Chondrocyte (in vitro differentiated cells): ENCODE data around the gene FH. TPM values are rescaled to one million over a fixed set of nuclear protein-coding genes. Genes with fewer than 3 reads are reported as not detected.

Source experiments
- DNase-seq: peaks from one replicate; pipeline ENCODE4 v3.0.0; 2021; ENCODE audit warnings: mixed read lengths, low spot score
- H3K27ac Mint-ChIP-seq: one replicate; pipeline ENCODE4 v1.8.0; 2021; ENCODE audit warnings: mild to moderate bottlenecking, moderate library complexity, mixed read lengths; ENCODE audit not compliant: unreplicated experiment
- H3K27me3 Mint-ChIP-seq: 2 replicates; pipeline ENCODE4 v1.8.0; 2021; ENCODE audit warnings: low read depth, mixed read lengths
- H3K36me3 Mint-ChIP-seq: 2 replicates; pipeline ENCODE4 v1.8.0; 2021; ENCODE audit warnings: low read depth, mixed read lengths
- H3K4me1 Mint-ChIP-seq: 2 replicates; pipeline ENCODE4 v1.8.0; 2021; ENCODE audit warnings: low read depth, mild to moderate bottlenecking, mixed read lengths
- H3K4me3 Mint-ChIP-seq: one replicate; pipeline ENCODE4 v1.8.0; 2021; ENCODE audit warnings: mild to moderate bottlenecking, moderate library complexity, mixed read lengths; ENCODE audit not compliant: unreplicated experiment
- H3K9me3 Mint-ChIP-seq: 2 replicates; pipeline ENCODE4 v1.8.0; 2021; ENCODE audit warnings: low read depth, mixed read lengths
- total RNA-seq: library from RNA; stranded (reverse); gene quantifications from 3 replicates; pipeline ENCODE4 v1.2.1, GENCODE V29; 2021
- TF ChIP-seq, protein P1 (sequence below): fragments of 200-600 bp; sonication (generic); IDR thresholded peaks from 2 replicates; pipeline ENCODE4 v1.5.0; 2021; ENCODE audit warnings: antibody characterized with exemption, mild to moderate bottlenecking, moderate library complexity

The FH gene
- total RNA-seq, 1 donor from 2014 or later = 57.9 TPM

- H3K4me1 Mint-ChIP-seq = peaks cover 25% of the 10 kb centered on the region
- H3K36me3 Mint-ChIP-seq = peaks cover 6% of the 10 kb centered on the region
- no peak overlapping the region for H3K4me3 Mint-ChIP-seq
- H3K9me3 Mint-ChIP-seq = no peaks in the 10 kb centered on the region
- no peak overlapping the region for H3K27ac Mint-ChIP-seq
- DNase-seq = no peak
- TF ChIP-seq, protein P1, sequence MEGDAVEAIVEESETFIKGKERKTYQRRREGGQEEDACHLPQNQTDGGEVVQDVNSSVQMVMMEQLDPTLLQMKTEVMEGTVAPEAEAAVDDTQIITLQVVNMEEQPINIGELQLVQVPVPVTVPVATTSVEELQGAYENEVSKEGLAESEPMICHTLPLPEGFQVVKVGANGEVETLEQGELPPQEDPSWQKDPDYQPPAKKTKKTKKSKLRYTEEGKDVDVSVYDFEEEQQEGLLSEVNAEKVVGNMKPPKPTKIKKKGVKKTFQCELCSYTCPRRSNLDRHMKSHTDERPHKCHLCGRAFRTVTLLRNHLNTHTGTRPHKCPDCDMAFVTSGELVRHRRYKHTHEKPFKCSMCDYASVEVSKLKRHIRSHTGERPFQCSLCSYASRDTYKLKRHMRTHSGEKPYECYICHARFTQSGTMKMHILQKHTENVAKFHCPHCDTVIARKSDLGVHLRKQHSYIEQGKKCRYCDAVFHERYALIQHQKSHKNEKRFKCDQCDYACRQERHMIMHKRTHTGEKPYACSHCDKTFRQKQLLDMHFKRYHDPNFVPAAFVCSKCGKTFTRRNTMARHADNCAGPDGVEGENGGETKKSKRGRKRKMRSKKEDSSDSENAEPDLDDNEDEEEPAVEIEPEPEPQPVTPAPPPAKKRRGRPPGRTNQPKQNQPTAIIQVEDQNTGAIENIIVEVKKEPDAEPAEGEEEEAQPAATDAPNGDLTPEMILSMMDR = no peak
- peaks cover 26% of the 10 kb centered on the region for H3K27me3 Mint-ChIP-seq
Observed at GRCh38 chr1:241520080-241520465, 518 bp upstream of the FH start.

- Mint-ChIP-seq H3K36me3 (peaks cover 6% of the 10 kb centered on the region), H3K27ac (peak overlapping the region; percentile 83), H3K27me3 (peaks cover 17% of the 10 kb centered on the region)
Observed at GRCh38 chr1:241518476-241519307, 863 bp downstream of the FH start.

GRCh38 chr1:241513378-241513777 is 6.2 kb downstream of the FH start:
- H3K4me3 Mint-ChIP-seq = no peak overlapping the region
- H3K4me1 Mint-ChIP-seq = peaks cover 20% of the 10 kb centered on the region

More at GRCh38 chr1:241518476-241519307, 863 bp downstream of the FH start:
- H3K9me3 Mint-ChIP-seq = no peaks in the 10 kb centered on the region
- H3K4me1 Mint-ChIP-seq = peaks cover 25% of the 10 kb centered on the region
- no peak overlapping the region for H3K4me3 Mint-ChIP-seq
- TF ChIP-seq, protein P1 = no peak
- DNase-seq = peak; percentile 89

DNA sequence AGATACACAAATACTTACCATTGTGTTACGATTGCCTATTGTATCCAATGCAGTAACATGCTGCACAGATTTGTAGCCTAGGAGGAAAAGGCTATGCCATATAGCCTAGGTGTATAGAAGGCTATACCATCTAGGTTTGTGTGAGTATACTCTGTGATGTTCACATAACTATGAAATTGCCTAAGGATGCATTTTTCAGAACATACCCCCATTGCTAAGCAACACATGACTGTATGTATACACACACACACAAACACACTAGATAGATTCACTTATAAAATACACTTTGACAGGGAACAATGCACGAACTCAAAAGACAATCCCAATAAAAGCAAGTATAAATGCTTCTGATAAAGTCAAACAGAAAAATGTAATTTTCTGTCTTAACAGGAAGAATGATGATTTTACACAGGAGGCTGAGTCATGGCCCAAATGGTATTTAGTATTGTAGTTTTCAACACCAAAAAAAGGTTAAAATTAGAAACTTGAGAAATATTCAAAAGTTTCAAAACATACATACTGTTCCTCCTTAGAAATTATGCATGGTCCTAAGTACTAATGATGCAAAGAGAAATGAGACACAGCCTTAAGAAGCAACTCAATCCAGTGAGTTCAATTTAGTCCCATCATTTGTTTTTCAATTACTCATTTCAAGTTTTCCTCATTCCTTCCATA is 12.2 kb downstream of the FH start:
- H3K4me3 Mint-ChIP-seq = no peak overlapping the region
- no peak for DNase-seq
- H3K4me1 Mint-ChIP-seq = peaks cover 29% of the 10 kb centered on the region
- peak overlapping the region; percentile 76 for H3K27ac Mint-ChIP-seq
- no peaks in the 10 kb centered on the region for H3K9me3 Mint-ChIP-seq
- TF ChIP-seq, protein P1 = no peak
- H3K27me3 Mint-ChIP-seq = no peaks in the 10 kb centered on the region
- H3K36me3 Mint-ChIP-seq = peaks cover 27% of the 10 kb centered on the region

More at GRCh38 chr1:241513378-241513777, 6.2 kb downstream of the FH start:
- no peak for DNase-seq
- TF ChIP-seq, protein P1 = no peak
- H3K36me3 Mint-ChIP-seq = peaks cover 10% of the 10 kb centered on the region
- H3K27me3 Mint-ChIP-seq = no peaks in the 10 kb centered on the region
- no peak overlapping the region for H3K27ac Mint-ChIP-seq
- no peaks in the 10 kb centered on the region for H3K9me3 Mint-ChIP-seq

- Mint-ChIP-seq H3K4me3 (no peak overlapping the region), H3K36me3 (peaks cover 28% of the 10 kb centered on the region), H3K9me3 (no peaks in the 10 kb centered on the region), H3K4me1 (peaks cover 33% of the 10 kb centered on the region), H3K27me3 (no peaks in the 10 kb centered on the region), H3K27ac (peak overlapping the region; percentile 1)
- TF ChIP-seq, protein P1 = no peak
- DNase-seq = no peak
Observed at GRCh38 chr1:241503444-241503843, 16.1 kb downstream of the FH start.
